Measurements from ENCODE around the gene SOWAHA.

Gene SOWAHA

DNA sequence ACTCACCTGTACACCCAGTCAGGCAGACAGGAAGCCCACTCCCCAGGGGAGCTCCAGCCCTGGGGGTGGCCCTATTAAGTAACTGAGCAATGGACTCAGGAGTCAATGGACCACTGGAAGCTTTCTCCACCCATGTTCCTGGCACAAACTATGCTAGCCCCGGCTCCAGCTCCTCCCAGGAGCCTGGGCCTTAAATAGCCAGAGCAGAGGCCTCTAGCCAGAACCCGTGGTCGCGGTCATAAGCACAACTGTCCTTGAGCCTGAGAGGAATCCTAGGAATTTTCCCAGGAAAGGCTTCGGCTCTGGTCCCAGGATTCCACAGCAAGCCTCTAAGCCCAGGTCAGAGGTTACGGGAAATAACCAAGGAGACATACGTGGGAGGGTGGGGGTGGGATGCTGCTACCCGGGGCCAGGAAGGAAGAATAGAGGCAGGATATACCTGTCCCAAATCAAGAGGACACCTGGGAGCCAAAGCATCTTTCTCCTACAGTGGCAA lies 41.6 kb upstream of the SOWAHA start:
- no peak overlapping the region for H3K9ac ChIP-seq (ENCODE audit: low read length)
- H3K36me3 ChIP-seq (ENCODE audit: low read length) = no peaks in the 10 kb centered on the region
- H3K9me3 ChIP-seq (ENCODE audit: insufficient read depth, low read length) = no peaks in the 10 kb centered on the region
- H3K4me2 ChIP-seq (ENCODE audit: low read depth, low read length, poor library complexity, severe bottlenecking) = no peak overlapping the region
- no peak for TF ChIP-seq EZH2phosphoT487 (conservative IDR thresholded peaks at IDR 0.05; ENCODE audit: low read length)
- TF ChIP-seq, protein P1, sequence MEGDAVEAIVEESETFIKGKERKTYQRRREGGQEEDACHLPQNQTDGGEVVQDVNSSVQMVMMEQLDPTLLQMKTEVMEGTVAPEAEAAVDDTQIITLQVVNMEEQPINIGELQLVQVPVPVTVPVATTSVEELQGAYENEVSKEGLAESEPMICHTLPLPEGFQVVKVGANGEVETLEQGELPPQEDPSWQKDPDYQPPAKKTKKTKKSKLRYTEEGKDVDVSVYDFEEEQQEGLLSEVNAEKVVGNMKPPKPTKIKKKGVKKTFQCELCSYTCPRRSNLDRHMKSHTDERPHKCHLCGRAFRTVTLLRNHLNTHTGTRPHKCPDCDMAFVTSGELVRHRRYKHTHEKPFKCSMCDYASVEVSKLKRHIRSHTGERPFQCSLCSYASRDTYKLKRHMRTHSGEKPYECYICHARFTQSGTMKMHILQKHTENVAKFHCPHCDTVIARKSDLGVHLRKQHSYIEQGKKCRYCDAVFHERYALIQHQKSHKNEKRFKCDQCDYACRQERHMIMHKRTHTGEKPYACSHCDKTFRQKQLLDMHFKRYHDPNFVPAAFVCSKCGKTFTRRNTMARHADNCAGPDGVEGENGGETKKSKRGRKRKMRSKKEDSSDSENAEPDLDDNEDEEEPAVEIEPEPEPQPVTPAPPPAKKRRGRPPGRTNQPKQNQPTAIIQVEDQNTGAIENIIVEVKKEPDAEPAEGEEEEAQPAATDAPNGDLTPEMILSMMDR (IDR thresholded peaks at IDR 0.05; ENCODE audit: insufficient read depth, low read length, poor library complexity, severe bottlenecking) = no peak
- no peak overlapping the region for H3K27ac ChIP-seq (ENCODE audit: low read depth, low read length)
- no peak overlapping the region for H2AFZ ChIP-seq (ENCODE audit: low read depth, low read length, severe bottlenecking)
- no peak overlapping the region for H3K4me3 ChIP-seq (ENCODE audit: insufficient read depth, low read length, poor library complexity, severe bottlenecking)
- no peaks in the 10 kb centered on the region for H3K9me2 ChIP-seq (replicated peaks; ENCODE audit: insufficient read depth, low read length)
- H4K20me1 ChIP-seq (ENCODE audit: low read depth, low read length) = no peaks in the 10 kb centered on the region
- no peaks in the 10 kb centered on the region for H3K27me3 ChIP-seq (ENCODE audit: low read length)
- no peaks in the 10 kb centered on the region for H3K79me2 ChIP-seq (ENCODE audit: insufficient read depth, low read length)
- H3F3A ChIP-seq (ENCODE audit: insufficient read depth) = no peaks in the 10 kb centered on the region

DNA sequence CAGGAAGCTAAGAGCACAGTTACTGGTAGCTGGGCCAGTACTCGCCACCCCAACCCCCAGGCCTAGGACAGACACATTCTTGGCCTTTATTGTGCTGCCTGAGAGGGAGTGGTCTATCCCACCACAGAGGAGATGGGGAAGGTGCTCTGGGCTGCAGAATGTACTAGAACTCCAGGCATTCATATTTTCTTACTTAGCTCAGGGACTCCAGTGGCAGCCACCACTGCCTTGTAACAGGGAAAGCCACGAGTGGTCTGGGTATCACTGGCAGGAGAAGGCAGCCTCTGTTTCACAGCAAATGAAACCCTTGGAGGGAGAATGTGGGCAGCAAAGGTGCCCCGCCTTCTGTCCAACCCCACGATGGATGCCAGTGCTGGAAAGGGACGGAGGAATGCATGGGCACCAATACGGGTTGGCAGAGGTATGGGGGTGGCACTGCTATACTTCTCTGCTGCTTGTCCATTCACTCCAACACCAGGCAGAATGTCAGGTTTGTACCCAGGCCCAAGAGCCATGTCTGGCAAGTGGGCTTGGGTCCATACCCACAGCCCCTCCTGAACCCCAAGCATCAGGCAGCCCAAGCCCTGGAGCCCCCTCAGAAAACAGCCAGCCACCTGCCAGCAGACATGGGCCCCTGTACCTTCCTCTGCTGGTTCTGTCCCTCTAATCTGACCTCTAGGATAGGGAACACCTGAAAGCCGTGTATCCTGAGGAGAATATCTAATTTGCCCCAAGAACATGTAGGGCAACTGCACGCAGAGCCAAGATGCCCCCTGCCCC lies 40.6 kb upstream of the SOWAHA start:
- Histone ChIP-seq H3K9me3 (ENCODE audit: insufficient read depth, low read length) (no peaks in the 10 kb centered on the region), H2AFZ (ENCODE audit: low read depth, low read length, severe bottlenecking) (no peak overlapping the region), H3K27ac (ENCODE audit: low read depth, low read length) (no peak overlapping the region), H3K79me2 (ENCODE audit: insufficient read depth, low read length) (no peaks in the 10 kb centered on the region), H4K20me1 (ENCODE audit: low read depth, low read length) (no peaks in the 10 kb centered on the region), H3K4me2 (ENCODE audit: low read depth, low read length, poor library complexity, severe bottlenecking) (no peak overlapping the region), H3K9ac (ENCODE audit: low read length) (no peak overlapping the region), H3K4me3 (ENCODE audit: insufficient read depth, low read length, poor library complexity, severe bottlenecking) (no peak overlapping the region), H3F3A (ENCODE audit: insufficient read depth) (no peaks in the 10 kb centered on the region), H3K36me3 (ENCODE audit: low read length) (no peaks in the 10 kb centered on the region), H3K9me2 (replicated peaks; ENCODE audit: insufficient read depth, low read length) (no peaks in the 10 kb centered on the region), H3K27me3 (ENCODE audit: low read length) (no peaks in the 10 kb centered on the region)
- TF ChIP-seq, protein P1 (IDR thresholded peaks at IDR 0.05; ENCODE audit: insufficient read depth, low read length, poor library complexity, severe bottlenecking) = no peak
- no peak for TF ChIP-seq EZH2phosphoT487 (conservative IDR thresholded peaks at IDR 0.05; ENCODE audit: low read length)

DNA sequence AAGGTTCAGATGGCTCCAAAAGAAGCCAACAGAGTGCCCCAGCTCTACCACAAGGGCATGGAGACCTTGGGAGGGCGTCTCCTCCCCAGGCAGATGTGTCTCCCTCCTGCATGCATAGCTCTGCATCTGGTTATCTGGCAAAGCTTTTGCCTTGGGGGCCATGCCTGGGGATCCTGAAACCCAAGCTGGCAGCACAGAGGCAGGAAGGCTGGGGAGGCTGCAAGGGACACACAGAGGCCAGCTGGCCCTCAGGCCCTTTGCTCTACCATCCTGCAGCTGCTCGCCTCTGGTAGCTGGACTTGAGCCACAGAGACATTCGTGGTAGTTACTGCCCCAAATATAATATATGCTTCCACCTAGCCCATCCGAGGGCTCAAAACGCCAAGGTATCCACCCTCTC lies 40.0 kb upstream of the SOWAHA start:
- H3F3A ChIP-seq (ENCODE audit: insufficient read depth) = no peaks in the 10 kb centered on the region
- no peak overlapping the region for H3K4me2 ChIP-seq (ENCODE audit: low read depth, low read length, poor library complexity, severe bottlenecking)
- TF ChIP-seq EZH2phosphoT487 (conservative IDR thresholded peaks at IDR 0.05; ENCODE audit: low read length) = no peak
- TF ChIP-seq, protein P1 (IDR thresholded peaks at IDR 0.05; ENCODE audit: insufficient read depth, low read length, poor library complexity, severe bottlenecking) = no peak
- no peaks in the 10 kb centered on the region for H4K20me1 ChIP-seq (ENCODE audit: low read depth, low read length)
- H3K4me3 ChIP-seq (ENCODE audit: insufficient read depth, low read length, poor library complexity, severe bottlenecking) = no peak overlapping the region
- H3K9me2 ChIP-seq (replicated peaks; ENCODE audit: insufficient read depth, low read length) = no peaks in the 10 kb centered on the region
- no peaks in the 10 kb centered on the region for H3K36me3 ChIP-seq (ENCODE audit: low read length)
- H3K9me3 ChIP-seq (ENCODE audit: insufficient read depth, low read length) = no peaks in the 10 kb centered on the region
- no peak overlapping the region for H3K27ac ChIP-seq (ENCODE audit: low read depth, low read length)
- no peak overlapping the region for H3K9ac ChIP-seq (ENCODE audit: low read length)
- H2AFZ ChIP-seq (ENCODE audit: low read depth, low read length, severe bottlenecking) = no peak overlapping the region
- no peaks in the 10 kb centered on the region for H3K27me3 ChIP-seq (ENCODE audit: low read length)
- H3K79me2 ChIP-seq (ENCODE audit: insufficient read depth, low read length) = no peaks in the 10 kb centered on the region
